H1 (cell line): Measurements from ENCODE around the gene SPARC. TPM values are rescaled to one million over a fixed set of nuclear protein-coding genes. Genes with fewer than 3 reads are reported as not detected.

Experiments used
- JUN ChIP-seq: IDR thresholded peaks from 2 replicates; pipeline ENCODE4 v1.6.1; 2011; ENCODE audit warnings: low read depth, mild to moderate bottlenecking, improper control_type of control experiment, low read length
- polyA plus RNA-seq, 7 experiments: library from polyadenylated mRNA; depleted of rRNA in 3 of 7; stranded (reverse) in 5 of 7; unstranded in 2 of 7; fragments of >200 nt in 5 of 7; fragments of 200-250 nt in 2 of 7; gene quantifications; 1 replicate in 5 of 7; 2 replicates in 1 of 7; 4 replicates in 1 of 7; pipeline versions ENCODE4 v1.2.1 to v1.2.3, GENCODE V29; 2011 to 2013; ENCODE audit warnings: missing spikeins in 2 of 7, mixed read lengths in 2 of 7
- total RNA-seq: library from RNA; stranded (reverse); fragmentation: NEBNext Ultra II Directional; extraction: Animal tissue kit (Norgen Biotek cat#: 25700); gene quantifications from 2 replicates; pipeline ENCODE4 v1.2.1, GENCODE V29; 2021

SPARC gene
- total and polyA plus RNA-seq, 2 of the 8 experiments (the other 6 are each of a cell fraction or from before 2014, with no cell fraction given), result 375 to 438 TPM

- TF ChIP-seq JUN, result no peak
Observed at GRCh38 chr5:151674626-151675610, 11.8 kb downstream of the SPARC start (continued).
